HCEC 1CT (cell line): Measurements from ENCODE around the gene ENTPD8.
"Not testable (repeated sequence)": the region's sequence is repeated elsewhere in the genome, so short reads cannot be mapped to it uniquely, and the experiment has no call there.

Experiments used
- DNase-seq: peaks from one replicate; pipeline ENCODE4 v3.0.0-alpha.2; 2017

Gene ENTPD8

GRCh38 chr9:137390553-137391410 is 50.4 kb downstream of the ENTPD8 start:
- no peak for DNase-seq

GRCh38 chr9:137389428-137389746 is 51.8 kb downstream of the ENTPD8 start:
- DNase-seq: no peak

GRCh38 chr9:137388589-137389427 is 52.3 kb downstream of the ENTPD8 start:
- DNase-seq: no peak

GRCh38 chr9:137387891-137388560 is 53.1 kb downstream of the ENTPD8 start:
- DNase-seq: no peak

- no peak for DNase-seq
These were observed 53.9 kb downstream of the ENTPD8 start for GRCh38 chr9:137387114-137387890.

- DNase-seq: not testable (repeated sequence)
These were observed 54.5 kb downstream of the ENTPD8 start for GRCh38 chr9:137386507-137387113.

- no peak for DNase-seq
These were observed 56.0 kb downstream of the ENTPD8 start for GRCh38 chr9:137385061-137385655.
